Effector memory CD8-positive, alpha-beta T cell (primary cell): Measurements from ENCODE around the gene ERCC4.

Experiments used
- ATAC-seq: fragments of 150-1000 bp; cut with Tn5 transposase; replicated peaks from 2 replicates; pipeline ENCODE4 v1.10.0; 2021; ENCODE audit warnings: mild to moderate bottlenecking, moderate library complexity
- DNase-seq, 3 experiments: peaks; one replicate each; pipeline ENCODE4 v3.0.0; 2021
- H3K27ac Mint-ChIP-seq, 2 donors: one replicate each; pipeline ENCODE4 v1.8.0; 2022; ENCODE audit warnings: mild to moderate bottlenecking in 2 of 2, mixed read lengths in 2 of 2, moderate library complexity in 2 of 2
- H3K27me3 Mint-ChIP-seq, 2 donors: one replicate each; pipeline ENCODE4 v1.8.0; 2022; ENCODE audit warnings: mixed read lengths in 2 of 2
- H3K36me3 Mint-ChIP-seq: one replicate; pipeline ENCODE4 v1.8.0; 2022; ENCODE audit warnings: mild to moderate bottlenecking, moderate library complexity, mixed read lengths; ENCODE audit not compliant: insufficient read depth
- H3K4me1 Mint-ChIP-seq, 2 donors: one replicate each; pipeline ENCODE4 v1.8.0; 2022; ENCODE audit warnings: low read depth in 2 of 2, mixed read lengths in 2 of 2
- H3K4me3 Mint-ChIP-seq, 2 donors: one replicate each; pipeline ENCODE4 v1.8.0; 2022; ENCODE audit warnings: mild to moderate bottlenecking in 2 of 2, mixed read lengths in 2 of 2, moderate library complexity in 2 of 2
- H3K9me3 Mint-ChIP-seq, 2 donors: one replicate each; pipeline ENCODE4 v1.8.0; 2022; ENCODE audit warnings: mixed read lengths in 2 of 2

Gene ERCC4

GRCh38 chr16:13919330-13919682 is 648 bp upstream of the ERCC4 start:
- H3K27me3 Mint-ChIP-seq: peaks cover 0 to 10% of the 10 kb centered on the region in 2 donors
- peaks cover 11% of the 10 kb centered on the region for H3K36me3 Mint-ChIP-seq
- peak; percentile 31 for ATAC-seq

GRCh38 chr16:13920510-13920818 is 510 bp downstream of the ERCC4 start:
- Mint-ChIP-seq H3K27me3 (peaks cover 0 to 4% of the 10 kb centered on the region in 2 donors), H3K27ac (peak overlapping the region; percentile 97 to 98), H3K36me3 (peaks cover 11% of the 10 kb centered on the region), H3K9me3 (no peaks in the 10 kb centered on the region), H3K4me1 (peaks cover 16 to 21% of the 10 kb centered on the region in 2 donors), H3K4me3 (peak overlapping the region; percentile 93 to 95)
- no peak for DNase-seq
- ATAC-seq: no peak

More at GRCh38 chr16:13919330-13919682, 648 bp upstream of the ERCC4 start:
- peak overlapping the region; percentile 39 to 97 for H3K27ac Mint-ChIP-seq
- DNase-seq: no peak
- no peaks in the 10 kb centered on the region for H3K9me3 Mint-ChIP-seq
- H3K4me1 Mint-ChIP-seq: peaks cover 16 to 21% of the 10 kb centered on the region in 2 donors
- peak overlapping the region; percentile 93 to 95 for H3K4me3 Mint-ChIP-seq

GRCh38 chr16:13921328-13921727 is 1.4 kb downstream of the ERCC4 start:
- no peak for ATAC-seq

GRCh38 chr16:13923703-13924298 is 3.8 kb downstream of the ERCC4 start:
- Mint-ChIP-seq H3K9me3 (no peaks in the 10 kb centered on the region), H3K27ac (no peak overlapping the region)

More at GRCh38 chr16:13921328-13921727, 1.4 kb downstream of the ERCC4 start:
- H3K27me3 Mint-ChIP-seq: peaks cover 0 to 4% of the 10 kb centered on the region in 2 donors
- no peak for DNase-seq
- peak overlapping the region; percentile 97 to 98 for H3K27ac Mint-ChIP-seq
- H3K4me1 Mint-ChIP-seq: peaks cover 16 to 21% of the 10 kb centered on the region in 2 donors
- no peaks in the 10 kb centered on the region for H3K9me3 Mint-ChIP-seq
- peak overlapping the region; percentile 93 to 95 for H3K4me3 Mint-ChIP-seq
- peaks cover 11% of the 10 kb centered on the region for H3K36me3 Mint-ChIP-seq

GRCh38 chr16:13926464-13926863 is 6.5 kb downstream of the ERCC4 start:
- no peak for ATAC-seq
- Mint-ChIP-seq H3K9me3 (no peaks in the 10 kb centered on the region), H3K36me3 (peaks cover 4% of the 10 kb centered on the region), H3K4me1 (peaks cover 3 to 4% of the 10 kb centered on the region in 2 donors), H3K27ac (no peak overlapping the region), H3K4me3 (no peak overlapping the region), H3K27me3 (no peaks in the 10 kb centered on the region)
- DNase-seq: no peak

More at GRCh38 chr16:13923703-13924298, 3.8 kb downstream of the ERCC4 start:
- ATAC-seq (no peak), DNase-seq (no peak)
- no peak overlapping the region for H3K4me3 Mint-ChIP-seq
- peaks cover 16 to 21% of the 10 kb centered on the region in 2 donors for H3K4me1 Mint-ChIP-seq
- H3K36me3 Mint-ChIP-seq: peaks cover 11% of the 10 kb centered on the region
- H3K27me3 Mint-ChIP-seq: no peaks in the 10 kb centered on the region

- H3K4me3 Mint-ChIP-seq: no peak overlapping the region
- peaks cover 3 to 4% of the 10 kb centered on the region in 2 donors for H3K4me1 Mint-ChIP-seq
- peaks cover 4% of the 10 kb centered on the region for H3K36me3 Mint-ChIP-seq
- H3K27me3 Mint-ChIP-seq: no peaks in the 10 kb centered on the region
- no peak for DNase-seq
- no peak for ATAC-seq
- no peak overlapping the region for H3K27ac Mint-ChIP-seq
- no peaks in the 10 kb centered on the region for H3K9me3 Mint-ChIP-seq
These were observed 6.9 kb downstream of the ERCC4 start for GRCh38 chr16:13926891-13927290.

GRCh38 chr16:13928646-13929045 is 8.7 kb downstream of the ERCC4 start:
- peaks cover 3 to 4% of the 10 kb centered on the region in 2 donors for H3K4me1 Mint-ChIP-seq
- no peak overlapping the region for H3K27ac Mint-ChIP-seq
- H3K9me3 Mint-ChIP-seq: no peaks in the 10 kb centered on the region
- no peaks in the 10 kb centered on the region for H3K27me3 Mint-ChIP-seq
- DNase-seq (no peak), ATAC-seq (no peak)
- H3K4me3 Mint-ChIP-seq: no peak overlapping the region
- H3K36me3 Mint-ChIP-seq: peaks cover 7% of the 10 kb centered on the region

GRCh38 chr16:13931845-13932244 is 11.9 kb downstream of the ERCC4 start:
- Mint-ChIP-seq H3K9me3 (no peaks in the 10 kb centered on the region), H3K27ac (peak overlapping the region in 1 of 2 donors; percentile 12), H3K27me3 (no peaks in the 10 kb centered on the region), H3K4me1 (no peaks in the 10 kb centered on the region), H3K4me3 (no peak overlapping the region), H3K36me3 (peaks cover 14% of the 10 kb centered on the region)
- DNase-seq (no peak), ATAC-seq (peak; percentile 69)

- H3K4me1 Mint-ChIP-seq: no peaks in the 10 kb centered on the region
- ATAC-seq (no peak), DNase-seq (peak in 1 of 3 experiments; percentile 13)
- H3K36me3 Mint-ChIP-seq: peaks cover 28% of the 10 kb centered on the region
- no peaks in the 10 kb centered on the region for H3K9me3 Mint-ChIP-seq
- H3K27ac Mint-ChIP-seq: no peak overlapping the region
- H3K27me3 Mint-ChIP-seq: no peaks in the 10 kb centered on the region
- no peak overlapping the region for H3K4me3 Mint-ChIP-seq
These were observed 15.5 kb downstream of the ERCC4 start for GRCh38 chr16:13935408-13935807.

- Mint-ChIP-seq H3K27me3 (no peaks in the 10 kb centered on the region), H3K4me3 (no peak overlapping the region), H3K27ac (no peak overlapping the region), H3K4me1 (no peaks in the 10 kb centered on the region), H3K36me3 (peaks cover 30% of the 10 kb centered on the region), H3K9me3 (no peaks in the 10 kb centered on the region)
- ATAC-seq: no peak
- no peak for DNase-seq
These were observed 16.2 kb downstream of the ERCC4 start for GRCh38 chr16:13936155-13936554.

- H3K9me3 Mint-ChIP-seq: no peaks in the 10 kb centered on the region
- no peaks in the 10 kb centered on the region for H3K4me1 Mint-ChIP-seq
- no peak for ATAC-seq
- DNase-seq: no peak
- no peak overlapping the region for H3K4me3 Mint-ChIP-seq
- H3K27ac Mint-ChIP-seq: peak overlapping the region in 1 of 2 donors; percentile 69
- no peaks in the 10 kb centered on the region for H3K27me3 Mint-ChIP-seq
- H3K36me3 Mint-ChIP-seq: peaks cover 30% of the 10 kb centered on the region
These were observed 16.7 kb downstream of the ERCC4 start for GRCh38 chr16:13936596-13937081.

GRCh38 chr16:13937411-13937810 is 17.5 kb downstream of the ERCC4 start:
- Mint-ChIP-seq H3K27ac (peak overlapping the region in 1 of 2 donors; percentile 69), H3K9me3 (no peaks in the 10 kb centered on the region), H3K27me3 (no peaks in the 10 kb centered on the region), H3K36me3 (peaks cover 30% of the 10 kb centered on the region), H3K4me1 (no peaks in the 10 kb centered on the region), H3K4me3 (no peak overlapping the region)
- DNase-seq (no peak), ATAC-seq (no peak)

GRCh38 chr16:13938480-13938879 is 18.5 kb downstream of the ERCC4 start:
- H3K27ac Mint-ChIP-seq: no peak overlapping the region
- no peak for DNase-seq
- H3K4me3 Mint-ChIP-seq: no peak overlapping the region
- no peaks in the 10 kb centered on the region for H3K27me3 Mint-ChIP-seq
- peaks cover 26% of the 10 kb centered on the region for H3K36me3 Mint-ChIP-seq
- H3K9me3 Mint-ChIP-seq: no peaks in the 10 kb centered on the region
- no peaks in the 10 kb centered on the region for H3K4me1 Mint-ChIP-seq
- ATAC-seq: no peak

GRCh38 chr16:13939821-13940220 is 19.9 kb downstream of the ERCC4 start:
- Mint-ChIP-seq H3K27ac (no peak overlapping the region), H3K36me3 (peaks cover 28% of the 10 kb centered on the region), H3K9me3 (no peaks in the 10 kb centered on the region), H3K4me3 (no peak overlapping the region), H3K4me1 (no peaks in the 10 kb centered on the region), H3K27me3 (no peaks in the 10 kb centered on the region)
- ATAC-seq (no peak), DNase-seq (no peak)
